HT1080 (cell line): ENCODE results near the gene MYMK. TPM values are rescaled to one million over a fixed set of nuclear protein-coding genes. Genes with fewer than 3 reads are reported as not detected.

Experiments used
- DNase-seq: peaks from one replicate; pipeline ENCODE4 v3.0.0-alpha.2; 2015; ENCODE audit warnings: low read depth
- total RNA-seq: library from RNA; depleted of rRNA; stranded (reverse); fragments of >200 nt; shearing (Covaris generic); gene quantifications from 2 replicates; pipeline ENCODE4 v1.2.3, GENCODE V29; 2014

Gene MYMK
- total RNA-seq, 1 experiment from 2014 or later, result not detected

DNA sequence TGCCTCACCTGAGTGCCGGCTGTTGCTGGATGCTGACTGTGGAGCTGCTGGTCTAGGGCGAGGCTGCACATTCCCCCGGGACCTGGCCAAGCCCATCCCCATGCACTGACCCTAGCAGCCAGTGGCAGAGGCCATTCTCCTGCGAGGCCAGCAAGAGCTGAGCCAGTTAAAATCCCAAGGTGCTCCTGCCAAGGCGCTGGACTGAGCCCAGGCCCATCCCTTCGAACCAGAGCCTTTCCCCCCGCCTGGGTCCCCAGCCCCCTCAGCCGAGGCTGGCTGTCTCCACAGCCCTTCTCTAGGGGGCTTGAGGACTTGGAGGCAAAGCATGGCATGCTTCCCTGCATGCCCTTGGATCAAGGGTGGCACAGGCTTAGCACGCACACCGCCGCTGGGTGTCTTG lies 11.3 kb upstream of the MYMK start:
- DNase-seq, result no peak

GRCh38 chr9:133535306-133535877 lies 10.6 kb upstream of the MYMK start:
- DNase-seq, result no peak

- DNase-seq, result no peak
Observed at GRCh38 chr9:133534346-133535291, 9.9 kb upstream of the MYMK start, which contains the start of gene ADAMTSL2. ADAMTSL2 (plus strand) TSS chr9:133534704; CDS start chr9:133536713, 2,009 bp downstream.

GRCh38 chr9:133533857-133534256 lies 9.1 kb upstream of the MYMK start:
- no peak for DNase-seq

DNA sequence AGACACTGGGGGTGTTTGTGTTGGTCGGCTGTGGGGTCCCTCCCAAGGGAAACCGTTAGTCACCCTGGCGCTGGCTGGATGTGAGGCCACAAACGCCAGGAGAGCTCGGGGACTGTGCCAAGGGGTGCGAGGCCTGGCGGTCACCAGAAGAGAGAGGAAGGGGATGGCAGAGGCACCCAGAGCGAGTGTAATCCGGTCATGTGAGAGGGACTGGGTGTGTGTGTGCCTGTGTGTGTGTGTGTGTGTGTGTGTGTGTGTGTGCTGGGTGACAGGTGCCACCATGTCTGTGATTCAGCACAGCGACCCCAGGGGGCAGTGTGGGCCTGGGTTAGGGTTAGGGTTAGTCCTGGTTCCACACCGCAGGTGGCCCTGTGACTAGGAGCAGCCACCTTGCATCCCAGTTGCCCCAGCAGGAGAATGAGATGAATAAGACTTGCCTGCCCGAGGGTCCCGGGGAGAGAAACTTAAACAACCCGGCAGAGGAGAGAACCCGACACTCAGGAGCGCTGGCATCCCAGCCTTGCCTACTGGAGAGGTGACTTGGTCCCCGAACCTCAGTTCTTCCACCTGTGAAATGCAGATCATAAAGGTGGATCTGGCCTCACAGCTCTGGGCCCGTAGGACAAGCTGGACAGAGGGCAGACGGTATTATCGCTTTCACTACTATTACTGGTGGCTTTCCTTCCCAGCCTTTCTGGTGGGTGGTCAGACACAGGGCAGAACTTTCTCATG lies 8.3 kb upstream of the MYMK start:
- DNase-seq, result peak; percentile 59

- no peak for DNase-seq
Observed at GRCh38 chr9:133531293-133531692, 6.5 kb upstream of the MYMK start.

DNA sequence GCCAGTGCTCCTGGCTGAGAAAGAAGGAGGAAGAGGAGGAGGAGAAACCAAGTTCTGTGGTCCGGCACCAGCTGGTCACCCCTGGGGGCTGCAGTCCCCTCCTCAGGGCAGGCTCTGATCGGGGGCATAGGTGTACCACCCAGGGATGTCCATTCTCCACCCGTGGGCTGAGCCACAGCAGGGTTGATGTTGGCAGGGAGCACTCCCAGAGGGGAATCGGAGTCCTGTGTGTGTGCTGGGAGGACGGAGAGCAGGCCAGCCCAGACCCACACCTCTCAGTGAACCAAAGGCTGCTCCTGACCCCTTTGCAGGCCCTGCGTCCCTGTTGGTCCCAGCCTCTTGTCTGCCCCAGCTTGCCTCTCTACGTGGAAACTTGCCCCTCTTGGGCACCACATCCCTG lies 5.1 kb upstream of the MYMK start:
- no peak for DNase-seq

GRCh38 chr9:133529457-133529856 lies 4.7 kb upstream of the MYMK start:
- DNase-seq, result no peak

- DNase-seq, result no peak
Observed at GRCh38 chr9:133528876-133529241, 4.1 kb upstream of the MYMK start.

DNA sequence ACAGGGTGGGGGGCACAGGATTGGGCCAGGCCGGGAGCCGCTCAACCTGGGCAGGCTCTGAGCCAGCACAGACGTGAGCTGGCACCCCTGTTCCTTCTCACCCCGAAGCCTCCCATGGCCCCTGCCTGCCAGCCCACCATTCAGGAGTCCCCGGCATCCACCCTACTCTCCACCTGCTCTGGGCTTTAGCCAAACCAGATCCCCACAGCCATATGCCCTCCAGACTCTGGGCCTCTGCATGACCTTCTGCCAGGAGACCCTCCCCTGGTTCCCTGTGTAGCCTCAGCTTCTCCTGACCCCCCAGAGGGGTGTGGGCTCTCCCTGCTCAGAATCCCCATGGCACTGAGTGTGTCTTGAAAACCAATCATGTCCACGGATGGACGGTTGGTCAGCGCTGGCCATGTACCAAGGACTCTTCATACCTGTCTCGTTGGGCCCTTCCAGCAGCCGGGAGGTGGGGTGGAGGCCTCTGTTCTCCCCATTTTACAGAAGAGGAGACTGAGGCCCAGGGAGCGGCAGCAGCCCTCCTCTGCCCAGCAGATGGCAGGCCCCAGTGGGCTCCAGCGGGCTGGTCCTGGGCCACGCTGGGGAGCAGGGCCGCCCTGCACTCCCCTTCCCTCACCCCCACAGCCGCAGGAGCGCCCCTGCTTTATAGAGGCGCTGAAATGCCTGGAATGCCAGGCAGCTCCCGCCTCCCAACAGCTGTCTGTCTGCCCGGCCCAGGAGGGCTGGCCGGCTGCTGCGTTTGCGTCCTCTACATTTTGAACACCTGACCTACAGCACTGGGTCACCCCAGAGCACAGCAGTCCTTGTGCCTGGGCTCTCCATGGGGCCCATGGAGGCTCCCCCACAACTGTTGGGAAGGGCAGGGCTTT lies 3.5 kb upstream of the MYMK start:
- DNase-seq, result no peak

DNA sequence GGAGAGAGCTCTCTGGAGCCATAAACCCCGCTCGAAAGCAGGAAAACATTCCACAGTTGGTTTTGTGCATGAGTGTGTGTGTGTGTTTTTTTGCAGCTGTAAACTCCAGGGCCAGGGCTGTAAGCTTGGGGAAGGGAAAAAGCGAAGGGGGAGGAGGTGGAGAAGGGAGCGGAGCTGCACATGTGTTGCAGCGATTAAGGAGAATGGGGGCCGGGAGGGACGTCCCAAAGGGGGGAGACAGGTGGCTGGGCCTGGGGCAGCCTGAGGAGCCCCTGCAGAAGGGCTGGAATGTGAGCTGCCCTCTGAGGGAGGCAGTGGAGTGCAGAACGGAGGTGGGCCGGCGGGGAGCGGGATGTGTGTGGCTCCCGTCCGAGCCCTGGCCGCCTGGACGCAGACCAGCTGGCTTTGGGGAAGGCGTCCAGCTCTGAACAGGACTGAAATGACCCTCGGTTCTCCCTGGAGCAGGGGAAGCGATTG lies 2.7 kb upstream of the MYMK start:
- no peak for DNase-seq

DNA sequence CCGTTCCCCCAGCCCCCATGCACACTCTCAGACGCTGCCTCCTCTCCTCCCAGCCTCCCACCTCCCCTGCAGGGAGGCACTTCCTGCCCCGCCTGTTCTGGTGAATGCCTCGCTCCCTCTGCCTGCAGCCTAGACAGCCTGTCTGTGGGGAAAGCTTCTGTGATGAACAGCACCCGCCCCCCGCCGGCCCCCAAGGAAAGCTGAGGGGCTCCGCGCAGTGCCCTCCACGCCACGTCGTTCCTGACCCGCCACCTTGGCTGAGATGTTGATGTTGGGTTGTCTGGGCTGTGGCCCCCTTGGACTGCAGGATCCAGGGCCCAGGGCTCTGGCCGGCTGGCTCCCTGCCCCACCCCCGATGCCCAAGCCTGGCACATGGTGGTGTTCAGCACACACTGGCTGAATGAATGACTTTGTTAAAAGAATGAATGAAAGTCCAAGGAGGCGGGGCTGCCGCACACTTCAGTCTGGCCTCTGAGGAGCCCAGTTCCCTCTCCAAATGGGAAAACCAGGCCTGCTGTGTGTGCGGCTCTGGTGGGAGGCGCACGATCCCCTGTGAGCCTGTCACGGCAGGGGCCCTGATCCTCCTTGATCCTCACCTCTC lies 2.1 kb upstream of the MYMK start:
- DNase-seq, result no peak

- DNase-seq, result no peak
Observed at GRCh38 chr9:133525677-133526076, 918 bp upstream of the MYMK start.

GRCh38 chr9:133524146-133524545 lies 613 bp downstream of the MYMK start:
- DNase-seq, result no peak

DNA sequence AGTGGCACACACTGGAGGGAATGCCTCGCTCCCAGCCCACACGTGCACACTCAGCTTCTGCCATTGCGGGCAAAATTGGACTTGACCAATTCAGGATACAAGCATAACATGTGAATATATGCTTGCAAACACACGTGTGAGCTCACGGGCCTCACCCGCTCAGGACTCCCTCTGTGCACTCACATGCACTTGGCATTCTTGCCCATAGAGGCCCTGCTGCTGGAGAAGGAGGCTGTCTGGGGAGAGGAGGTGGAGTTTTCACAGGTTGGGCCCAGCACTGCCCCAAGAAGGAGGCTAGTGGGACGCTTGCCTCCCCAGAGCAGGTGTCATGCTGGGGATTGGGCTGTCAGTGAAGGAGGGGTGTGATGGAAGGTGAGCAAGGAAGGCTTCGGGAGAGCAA lies 1.7 kb downstream of the MYMK start:
- DNase-seq, result no peak

- no peak for DNase-seq
Observed at GRCh38 chr9:133522073-133522910, 2.5 kb downstream of the MYMK start.

DNA sequence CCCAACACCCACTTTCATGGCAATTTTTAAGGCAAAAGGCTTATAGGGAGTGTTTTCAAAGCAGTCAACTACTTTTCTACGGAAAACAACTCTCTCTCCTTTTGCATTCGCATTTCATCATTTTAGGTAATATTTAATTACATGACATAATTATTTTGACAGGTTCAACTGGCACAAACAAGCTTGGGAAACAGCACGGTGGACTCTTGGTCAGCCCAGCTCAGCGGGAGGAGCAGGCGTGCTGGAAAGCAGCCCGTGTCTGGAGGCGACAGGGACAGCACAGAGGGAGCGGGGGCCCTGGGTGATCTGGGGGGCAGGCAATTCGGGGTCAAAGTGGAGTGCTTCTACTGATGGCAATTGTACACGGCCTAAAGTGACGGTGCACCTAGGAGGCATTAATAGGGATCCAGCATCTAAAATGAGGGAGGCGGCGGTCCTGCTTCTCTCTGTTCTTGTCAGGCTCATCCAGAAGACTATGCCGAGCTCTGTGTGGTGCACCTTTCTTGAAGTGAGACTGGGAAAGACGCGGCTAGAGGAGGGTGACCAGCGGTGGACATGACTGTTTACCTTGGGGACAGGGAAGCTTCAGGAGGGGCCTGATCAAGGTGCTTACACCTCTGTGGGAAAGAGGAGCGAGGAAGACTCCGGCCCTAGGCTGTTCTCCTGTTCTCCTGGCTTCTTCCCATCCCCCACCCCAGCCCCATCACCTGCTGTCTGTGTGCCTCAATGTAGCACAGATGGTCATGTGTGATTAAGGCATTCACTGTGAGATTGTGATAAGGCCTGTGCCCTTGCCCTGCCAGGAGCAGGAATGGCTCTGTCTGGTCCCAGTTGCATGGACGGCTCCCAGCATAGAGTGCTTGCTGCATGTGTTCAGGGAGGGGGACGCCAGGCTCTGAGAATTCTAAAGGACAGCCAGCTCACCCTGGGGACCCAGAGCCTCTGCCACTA lies 3.4 kb downstream of the MYMK start:
- no peak for DNase-seq

DNA sequence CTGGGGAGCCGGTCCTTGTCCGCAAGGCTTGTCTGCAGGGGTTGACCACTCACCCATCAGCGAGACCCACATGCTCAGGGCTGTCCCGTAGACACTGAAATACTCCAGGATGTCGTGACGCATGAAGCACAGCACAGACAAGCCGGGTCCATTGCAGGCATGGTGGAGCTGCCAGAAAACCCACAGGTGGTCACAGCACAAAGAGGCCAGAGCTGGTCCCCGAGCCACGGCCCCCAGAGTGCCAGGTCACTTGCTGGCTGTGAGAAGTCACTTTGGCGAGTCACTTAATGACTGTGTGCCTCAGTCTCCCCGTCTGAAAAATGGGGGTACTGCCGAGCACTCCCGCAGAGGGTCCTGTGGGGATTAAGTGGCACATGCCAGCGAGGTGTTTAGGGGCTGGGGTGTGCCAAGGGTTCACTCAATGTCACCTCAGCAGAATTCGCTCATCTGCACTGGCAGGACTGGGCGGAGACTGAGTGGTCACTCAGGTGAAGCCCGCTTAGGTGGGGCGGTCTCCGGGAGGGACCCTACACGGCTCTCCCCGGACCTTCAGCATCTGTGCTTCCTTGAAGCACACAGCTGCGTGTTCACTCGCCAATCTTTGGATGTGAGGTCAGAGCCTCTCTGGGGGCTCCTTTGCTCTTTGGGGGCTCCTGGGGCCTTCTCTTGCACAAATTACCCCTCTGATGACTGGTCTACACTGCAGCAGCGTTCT lies 4.5 kb downstream of the MYMK start:
- no peak for DNase-seq
